Endothelial cell of umbilical vein (primary cell): ENCODE data around the gene ANKRD13C. TPM values are rescaled to one million over a fixed set of nuclear protein-coding genes. Genes with fewer than 3 reads are reported as not detected.

Experiments
- BruUV-seq: library from RNA; stranded (reverse); fragments of 400-500 nt; replicated peaks from 2 replicates; lab custom pipeline; 2021; lab: Mats Ljungman, UMichigan
- CTCF ChIA-PET: fragments of 300-600, 350-600 bp; sonication (Branson Sonifier 250); formaldehyde crosslinking; loops from one replicate; lab custom pipeline; 2021; ENCODE audit warnings: antibody characterized with exemption, inconsistent platforms; lab: Charles Lee
- POLR2A ChIA-PET: fragments of 300-600, 350-600 bp; sonication (Branson Sonifier 250); formaldehyde crosslinking; loops from one replicate; lab custom pipeline; 2021; ENCODE audit warnings: antibody characterized with exemption, inconsistent platforms; lab: Charles Lee
- DNase-seq: peaks from one replicate; pipeline ENCODE4 v3.0.0-alpha.2; 2011; ENCODE audit warnings: low read depth, low spot score
- FAIRE-seq: peaks from 2 replicates; lab custom pipeline; 2011; peaks lifted over from hg19 to GRCh38; lab: Jason Lieb, UNC
- H2AFZ ChIP-seq: 2 replicates; pipeline ENCODE4 v1.6.0; 2012; ENCODE audit warnings: low read depth, low read length, control low read depth, inconsistent platforms
- H3K27ac ChIP-seq: 2 replicates; pipeline ENCODE4 v1.5.1; 2011; ENCODE audit warnings: low read depth, mild to moderate bottlenecking, control low read depth, low read length, moderate library complexity; ENCODE audit not compliant: insufficient read depth
- H3K27me3 ChIP-seq, 2 experiments: 2 replicates each; pipeline versions ENCODE4 v1.6.0 to v1.6.1; 2011; ENCODE audit warnings: low read length in 2 of 2, mixed read lengths in 1 of 2; ENCODE audit not compliant: control insufficient read depth in 2 of 2, insufficient read depth in 2 of 2
- H3K36me3 ChIP-seq, 2 experiments: 2 replicates in 1 of 2; 3 replicates in 1 of 2; pipeline ENCODE4 v1.5.1; 2011; ENCODE audit warnings: low read length in 2 of 2, mild to moderate bottlenecking in 1 of 2, moderate library complexity in 1 of 2; ENCODE audit not compliant: control insufficient read depth in 2 of 2, insufficient read depth in 2 of 2; ENCODE audit errors: extremely low read depth in 1 of 2
- H3K4me1 ChIP-seq: 3 replicates; pipeline ENCODE4 v1.5.1; 2011; ENCODE audit warnings: mild to moderate bottlenecking, low read length; ENCODE audit not compliant: control insufficient read depth, insufficient read depth; ENCODE audit errors: extremely low read depth
- H3K4me2 ChIP-seq: 2 replicates; pipeline ENCODE4 v1.6.1; 2011; ENCODE audit warnings: low read length, control low read depth, mixed read lengths; ENCODE audit not compliant: insufficient read depth
- H3K4me3 ChIP-seq, 3 experiments: fragments of 200-600 bp in 1 of 3; sonication (generic), shearing (Covaris generic) in 1 of 3; replicated peaks in 1 of 3; 2 replicates each; pipeline ENCODE4 v1.5.1; 2011 to 2016; ENCODE audit warnings: control low read depth in 3 of 3, low read length in 3 of 3, mild to moderate bottlenecking in 2 of 3, inconsistent platforms in 1 of 3, low read depth in 1 of 3, moderate library complexity in 1 of 3; ENCODE audit not compliant: insufficient read depth in 1 of 3
- H3K79me2 ChIP-seq: 2 replicates; pipeline ENCODE4 v1.6.0; 2012; ENCODE audit warnings: low read length, inconsistent platforms; ENCODE audit not compliant: control insufficient read depth, insufficient read depth
- H3K9ac ChIP-seq: replicated peaks from 2 replicates; pipeline ENCODE3; 2011; ENCODE audit warnings: low read length, control low read depth; ENCODE audit not compliant: insufficient read depth; ENCODE audit errors: extremely low read depth
- H3K9me1 ChIP-seq: replicated peaks from 3 replicates; pipeline ENCODE4 v1.6.0; 2011; ENCODE audit warnings: mild to moderate bottlenecking, low read length; ENCODE audit not compliant: control insufficient read depth, insufficient read depth; ENCODE audit errors: extremely low read depth
- H3K9me3 ChIP-seq: replicated peaks from 2 replicates; pipeline ENCODE4 v1.5.1; 2012; ENCODE audit warnings: low read length, inconsistent platforms; ENCODE audit not compliant: control insufficient read depth, insufficient read depth
- H4K20me1 ChIP-seq: replicated peaks from 2 replicates; pipeline ENCODE3; 2011; ENCODE audit warnings: mild to moderate bottlenecking, low read length; ENCODE audit not compliant: control insufficient read depth, insufficient read depth; ENCODE audit errors: extremely low read depth
- CTCF ChIP-seq, 2 donors: IDR thresholded peaks; 1 replicate in 1 of 2; 2 replicates in 1 of 2; pipeline ENCODE4 v1.5.1; 2011; ENCODE audit warnings: low read length in 2 of 2, mild to moderate bottlenecking in 2 of 2, moderate library complexity in 2 of 2, control low read depth in 1 of 2, inconsistent platforms in 1 of 2, low read depth in 1 of 2; ENCODE audit not compliant: insufficient read depth in 1 of 2; ENCODE audit errors: extremely low read depth in 1 of 2
- EZH2 ChIP-seq: IDR thresholded peaks from 2 replicates; pipeline ENCODE4 v1.6.1; 2012; ENCODE audit warnings: borderline replicate concordance, low read depth, mild to moderate bottlenecking, moderate library complexity, low read length, inconsistent platforms; ENCODE audit not compliant: severe bottlenecking
- FOS ChIP-seq: IDR thresholded peaks from 2 replicates; pipeline ENCODE4 v1.6.1; 2011; ENCODE audit warnings: mild to moderate bottlenecking, low read length, moderate library complexity, borderline replicate concordance; ENCODE audit not compliant: insufficient read depth
- GATA2 ChIP-seq: IDR thresholded peaks from 2 replicates; pipeline ENCODE4 v1.7.0; 2011; ENCODE audit warnings: low read depth, mild to moderate bottlenecking, moderate library complexity, mixed read lengths, low read length; ENCODE audit not compliant: insufficient read length, insufficient read depth
- JUN ChIP-seq: IDR thresholded peaks from 2 replicates; pipeline ENCODE4 v1.6.1; 2011; ENCODE audit warnings: borderline replicate concordance, low read depth; ENCODE audit not compliant: insufficient read length, insufficient read depth
- MAX ChIP-seq: IDR thresholded peaks from 2 replicates; pipeline ENCODE4 v1.6.1; 2011; ENCODE audit not compliant: insufficient read depth, insufficient read length
- MYC ChIP-seq: IDR thresholded peaks from one replicate; pipeline ENCODE4 v1.6.1; 2011; ENCODE audit warnings: mild to moderate bottlenecking, low read depth, low read length
- POLR2A ChIP-seq: IDR thresholded peaks from 2 replicates; pipeline ENCODE4 v1.6.1; 2012; ENCODE audit warnings: low read depth, mild to moderate bottlenecking, control low read depth, low read length
- POLR2AphosphoS5 ChIP-seq: IDR thresholded peaks from 2 replicates; pipeline ENCODE4 v1.6.1; 2012; ENCODE audit warnings: low read depth, mild to moderate bottlenecking, control low read depth, low read length, moderate library complexity; ENCODE audit not compliant: insufficient read depth
- dilution Hi-C: fragments of 300-500 bp; cut with MboI; formaldehyde crosslinking; loops from one replicate; pipeline ENCODE4 v1.15.0; 2019; ENCODE audit warnings: low sequenced_read_pairs; ENCODE audit not compliant: extremely low pct_ligation_motif_present
- intact Hi-C: fragments of 100-400 bp; cut with micrococcal nuclease; formaldehyde crosslinking; loops from one replicate; pipeline ENCODE4 v1.10.0; 2022
- polyA plus RNA-seq, 4 experiments: library from polyadenylated mRNA; depleted of rRNA in 3 of 4; stranded (reverse) in 3 of 4; unstranded in 1 of 4; fragments of >200 nt; gene quantifications; 2 replicates each; pipeline versions ENCODE4 v1.2.1 to v1.2.3, GENCODE V29; 2011 to 2012; ENCODE audit warnings: missing spikeins in 1 of 4
- total RNA-seq: library from RNA; stranded (reverse); gene quantifications from 2 replicates; pipeline ENCODE4 v1.2.3, GENCODE V29; 2021

ANKRD13C gene
- total and polyA plus RNA-seq, 2 donors (not counting 3 experiments of a cell fraction or from before 2014, with no cell fraction given): 4.6 to 17.3 TPM

GRCh38 chr1:70222716-70223235 is 131.7 kb downstream of the ANKRD13C start:
- dilution Hi-C loops: no loop called here
- Histone ChIP-seq H3K4me2 (peak overlapping the region; percentile 96), H3K9me1 (no peaks in the 10 kb centered on the region), H3K27me3 (no peaks in the 10 kb centered on the region), H3K79me2 (peaks cover 90% of the 10 kb centered on the region), H3K9ac (peak overlapping the region; percentile 95), H2AFZ (no peak overlapping the region), H3K36me3 (peaks cover 3 to 12% of the 10 kb centered on the region in 2 experiments), H3K27ac (peak overlapping the region; percentile 84), H3K4me1 (peaks cover 25% of the 10 kb centered on the region), H4K20me1 (peaks cover 9% of the 10 kb centered on the region), H3K9me3 (no peaks in the 10 kb centered on the region), H3K4me3 (peak overlapping the region; percentile 36 to 94 (median 92))
- FAIRE-seq (no peak), DNase-seq (peak; percentile 32)
- TF ChIP-seq POLR2A: no peak
- no peak for TF ChIP-seq MYC
- no TSS peak for BruUV-seq
- intact Hi-C loops: loop anchor here (5.0 kb wide), 2 partner anchors 175 to 190 kb away; no protein-coding TSS in a partner anchor
- ChIA-PET POLR2A (no interaction called here), CTCF (interaction anchor here (0.7 kb wide), 1 partner anchor 28 kb away, joined by 3 read pairs; no protein-coding TSS in a partner anchor)

- Histone ChIP-seq H3K4me2 (peak within 1 kb of the TSS; percentile 96), H3K9me3 (no peaks in the 10 kb centered on the region), H4K20me1 (peaks cover 3% of the 10 kb centered on the region), H3K79me2 (peaks cover 90% of the 10 kb centered on the region), H3K36me3 (peaks cover 3 to 12% of the 10 kb centered on the region in 2 experiments), H3K27ac (peak within 1 kb of the TSS; percentile 84), H2AFZ (peak within 1 kb of the TSS; percentile 66), H3K4me3 (peak within 1 kb of the TSS; percentile 55 to 94 (median 92)), H3K4me1 (peaks cover 25% of the 10 kb centered on the region), H3K27me3 (no peaks in the 10 kb centered on the region), H3K9ac (peak within 1 kb of the TSS; percentile 95), H3K9me1 (no peaks in the 10 kb centered on the region)
- TF ChIP-seq MYC (peak; percentile 27), POLR2A (peak; percentile 73), MAX (peak; percentile 56), FOS (peak; percentile 16), CTCF (IDR thresholded peaks at IDR 0.05; ENCODE audit: extremely low read depth in 1 of 2, insufficient read depth in 1 of 2, low read depth in 1 of 2, low read length in 2 of 2) (no peak), GATA2 (no peak), EZH2 (no peak), JUN (no peak), POLR2AphosphoS5 (peak; percentile 88)
- CTCF ChIA-PET: interaction anchor here (0.8 to 1.5 kb wide), 5 partner anchors 11 to 187 kb away, joined by 3 to 7 read pairs (median 4); partner anchors contain the start of gene LRRC40
- intact Hi-C loops: loop anchor here (1.0 to 5.0 kb wide), 7 partner anchors 10 to 189 kb away; partner anchors contain the start of genes ANKRD13C, CTH and LRRC40
- dilution Hi-C loops: no loop called here
- no TSS peak for BruUV-seq
- DNase-seq: peak; percentile 95
- POLR2A ChIA-PET: interaction anchor here (0.7 to 1.4 kb wide), 5 partner anchors 9 to 31 kb away, joined by 3 to 4 read pairs (median 4); no protein-coding TSS in a partner anchor
- peak; percentile 59 for FAIRE-seq
Measured at GRCh38 chr1:70221238-70222121, 133.0 kb downstream of the ANKRD13C start, which contains the start of gene SRSF11. TSS of gene SRSF11 (plus strand) at chr1:70221380. CDS start at chr1:70221637, 257 bp downstream.
